ENCODE results near the gene TMEM229B.

Gene TMEM229B

DNA sequence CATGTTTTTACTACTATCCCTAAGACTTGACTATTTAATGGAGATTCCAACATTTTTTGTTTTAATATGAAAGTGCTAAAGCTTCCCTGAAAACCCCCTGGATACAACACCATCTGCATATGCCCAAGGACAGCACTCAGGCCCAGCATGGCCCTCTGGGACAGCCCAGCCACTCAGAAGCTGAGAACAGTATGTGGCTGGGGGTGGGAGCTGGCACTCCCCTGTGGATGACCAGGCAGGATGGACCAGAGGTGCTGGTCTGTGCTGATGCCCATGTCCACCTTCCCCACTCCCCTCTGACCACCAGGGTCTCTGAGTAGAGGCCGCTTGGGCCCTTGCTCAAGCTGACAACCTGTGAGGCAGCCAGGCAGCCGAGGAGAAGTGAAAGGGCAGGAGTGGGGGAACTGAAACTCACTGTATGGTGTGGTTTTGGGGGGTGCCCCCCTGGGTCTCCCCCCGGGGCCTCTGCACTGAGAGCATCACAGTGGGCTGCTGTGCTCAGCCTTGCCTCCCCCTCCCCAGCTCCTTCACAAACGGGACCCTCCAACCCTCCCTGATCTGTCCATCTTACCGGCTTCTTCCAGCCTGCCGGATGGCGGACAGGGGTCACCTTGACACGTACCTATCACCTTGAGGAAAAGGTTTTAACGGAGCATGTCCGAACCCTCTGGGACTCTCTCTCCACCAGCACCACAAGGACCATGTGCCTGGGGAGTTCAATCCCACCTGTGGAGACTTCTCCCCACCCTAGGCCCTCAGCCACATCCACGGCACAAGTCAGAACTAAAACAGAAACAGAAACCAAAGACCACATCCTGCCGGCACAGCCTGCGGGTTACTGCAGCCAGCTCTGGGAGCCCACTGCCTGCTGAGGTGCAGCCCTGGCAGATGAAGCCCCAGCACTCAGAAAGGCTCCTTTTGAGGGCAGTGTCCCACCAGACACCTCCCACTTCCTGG is at the start of gene TMEM229B:
Gene TMEM229B (minus strand): TSS at position 785 of the 957 bp plus-strand sequence. CDS start 14,798 bp downstream, outside the sequence.
- DNase-seq = no peak

DNA sequence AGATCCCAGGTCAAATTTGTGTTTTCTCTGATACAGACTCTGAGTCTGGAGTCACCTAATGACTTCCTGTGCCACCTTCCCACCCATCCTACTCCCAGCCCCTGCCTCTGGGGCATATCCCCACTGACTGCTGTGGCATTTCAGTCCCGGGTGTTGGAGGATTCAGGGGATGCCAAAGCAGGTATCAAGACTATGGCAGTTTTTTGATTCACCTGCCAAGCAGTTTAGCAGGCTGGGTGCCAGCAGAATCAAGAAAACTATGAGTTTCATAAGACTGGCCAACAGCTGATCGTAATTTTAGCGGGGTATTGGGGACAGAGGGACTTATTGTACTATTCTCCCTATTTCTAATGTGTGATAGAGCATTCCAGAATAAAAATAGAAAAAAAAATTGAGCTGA is 49.2 kb upstream of the TMEM229B start:
- no peak for DNase-seq

DNA sequence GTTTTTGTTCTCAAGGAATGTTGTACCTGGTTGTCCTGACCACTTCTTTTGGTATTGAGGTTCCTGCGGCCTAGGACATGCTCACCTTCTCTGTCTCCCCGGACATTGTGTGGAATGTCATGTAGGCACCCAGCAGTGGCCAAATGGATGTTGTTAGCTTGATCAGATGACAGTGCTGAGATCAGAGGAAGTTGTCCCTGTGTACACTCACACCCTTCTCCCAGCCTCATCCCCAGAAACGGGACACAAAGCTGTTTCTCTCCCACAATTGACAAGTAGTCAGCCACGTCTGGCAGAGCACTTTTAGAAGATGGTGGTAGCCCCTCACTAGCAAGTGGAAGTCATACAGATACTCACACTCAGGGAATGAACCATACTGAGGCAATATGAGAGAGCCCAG is 47.6 kb upstream of the TMEM229B start:
- no peak for DNase-seq

DNA sequence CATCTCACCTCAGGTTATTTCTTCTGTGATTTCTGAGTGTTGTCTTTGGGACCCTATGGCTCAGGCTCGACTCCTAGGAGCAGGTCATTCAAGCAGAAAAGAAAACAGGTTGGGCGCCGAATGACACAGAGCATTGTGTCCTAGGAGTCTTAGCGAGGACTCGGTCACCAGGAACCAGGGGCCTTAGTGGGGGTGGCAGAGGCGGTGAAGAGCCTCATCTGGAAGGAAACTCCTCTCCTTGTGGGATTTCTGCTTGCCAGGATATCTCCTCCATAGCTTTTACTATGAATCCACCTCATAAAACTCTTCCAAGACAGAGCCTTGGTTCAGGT is 45.2 kb upstream of the TMEM229B start:
- DNase-seq = peak; percentile 51 to 70

DNA sequence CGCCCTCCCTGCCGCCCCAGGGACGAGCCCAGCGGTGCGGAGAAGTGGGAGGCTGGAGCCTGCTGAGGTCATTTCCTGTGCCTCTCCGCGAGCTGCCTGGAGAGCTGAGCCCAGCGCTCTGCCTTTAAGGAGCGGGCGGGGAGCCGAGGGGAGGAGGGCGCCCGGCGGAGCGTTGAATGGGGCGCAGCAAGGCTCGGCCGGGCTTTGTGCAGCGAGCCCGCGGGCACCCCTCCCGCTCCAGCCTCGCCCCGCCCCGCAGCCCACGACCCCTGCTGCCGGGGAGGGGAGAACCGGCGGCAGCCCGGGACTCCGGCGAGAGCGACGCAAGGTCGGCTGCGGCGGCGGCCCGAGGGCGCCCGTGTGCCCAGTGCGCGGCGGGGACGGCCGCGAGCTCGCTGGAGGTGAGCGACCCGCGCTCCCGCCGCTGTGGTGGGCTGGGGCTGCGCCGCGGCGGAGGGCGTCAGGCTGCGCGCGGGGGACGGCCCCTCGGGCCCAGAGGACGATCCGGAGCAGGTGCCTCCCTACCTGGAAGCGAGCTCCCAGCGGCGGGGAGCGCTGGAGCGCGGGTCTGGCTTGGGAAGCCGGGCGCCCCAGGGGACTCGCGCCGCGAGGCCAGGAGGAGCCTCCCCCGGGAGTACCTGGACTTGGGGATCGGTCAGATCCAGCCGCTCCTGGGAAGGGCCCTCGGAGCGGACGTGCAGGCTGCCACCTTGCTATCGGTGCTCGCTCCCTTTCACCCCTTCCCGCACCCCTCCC is 44.7 kb upstream of the TMEM229B start, which contains the start of gene PLEKHH1:
Gene PLEKHH1 (plus strand): TSS at position 293 of the 756 bp plus-strand sequence. CDS start 8,578 bp downstream, outside the sequence.
- peak; percentile 52 to 87 for DNase-seq

DNA sequence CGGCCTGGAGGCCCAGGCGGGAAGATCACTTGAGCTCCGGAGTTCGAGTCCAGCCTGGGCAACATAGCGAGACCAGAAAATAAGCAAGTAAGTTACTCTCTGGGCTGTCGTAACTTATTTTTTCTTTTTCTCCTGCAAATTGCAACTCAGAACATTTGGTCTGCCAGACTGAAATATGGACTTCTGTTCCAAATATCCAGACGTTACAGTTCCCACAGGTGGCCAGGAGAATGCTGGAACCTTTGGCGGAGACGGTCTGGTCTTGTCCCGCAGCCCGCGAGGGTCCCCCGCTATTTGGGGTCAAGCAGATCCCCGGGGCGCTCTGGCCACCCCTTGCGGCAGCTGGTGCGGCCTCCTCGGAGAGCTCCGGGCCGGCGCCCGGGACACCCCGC is 44.1 kb upstream of the TMEM229B start:
- DNase-seq = no peak

DNA sequence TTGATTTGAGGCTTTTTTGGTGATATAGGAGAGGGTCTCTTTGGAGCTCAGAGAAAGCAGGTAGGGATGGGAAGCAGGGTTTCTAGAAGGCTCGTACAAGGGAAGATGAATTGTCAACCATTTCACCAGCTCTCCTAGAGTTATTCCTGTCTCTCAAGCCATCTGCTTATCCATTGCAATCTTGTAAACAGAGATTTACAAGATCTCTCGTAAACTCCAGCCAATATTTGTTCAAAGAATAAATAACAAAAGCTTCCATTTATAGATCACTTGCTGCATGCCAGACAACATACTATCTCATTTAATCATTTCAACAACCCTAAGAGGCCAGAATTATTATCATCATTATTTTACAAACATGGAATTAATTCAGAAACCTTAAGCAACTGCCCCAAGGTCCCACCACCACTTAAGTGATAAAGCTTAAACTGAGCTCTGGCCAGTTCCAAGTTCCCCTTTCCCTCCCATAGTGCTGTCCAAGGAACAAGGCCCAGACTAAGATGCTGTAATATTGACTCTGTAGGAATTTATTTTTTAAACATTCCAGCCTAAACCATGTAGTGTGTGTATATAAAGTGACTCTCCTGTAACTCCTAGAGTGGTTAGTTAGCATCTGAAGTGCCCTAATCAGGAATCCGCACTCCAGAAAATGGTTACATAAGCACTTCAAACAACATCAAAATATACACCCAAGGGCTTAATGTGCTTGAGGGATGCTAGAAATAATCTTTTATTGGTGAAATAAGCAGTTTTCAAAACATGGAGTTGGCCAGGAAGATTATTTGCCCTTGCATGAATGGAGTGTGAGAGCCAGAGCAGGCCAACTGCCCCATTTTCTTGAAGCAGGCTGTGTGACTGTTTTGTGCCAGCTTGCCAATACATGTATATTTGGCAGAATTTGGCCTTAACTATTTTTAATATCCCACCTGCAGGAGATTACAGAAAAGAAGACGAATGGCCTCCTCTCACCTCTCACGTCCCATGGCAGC is 41.7 kb upstream of the TMEM229B start:
- DNase-seq = no peak

DNA sequence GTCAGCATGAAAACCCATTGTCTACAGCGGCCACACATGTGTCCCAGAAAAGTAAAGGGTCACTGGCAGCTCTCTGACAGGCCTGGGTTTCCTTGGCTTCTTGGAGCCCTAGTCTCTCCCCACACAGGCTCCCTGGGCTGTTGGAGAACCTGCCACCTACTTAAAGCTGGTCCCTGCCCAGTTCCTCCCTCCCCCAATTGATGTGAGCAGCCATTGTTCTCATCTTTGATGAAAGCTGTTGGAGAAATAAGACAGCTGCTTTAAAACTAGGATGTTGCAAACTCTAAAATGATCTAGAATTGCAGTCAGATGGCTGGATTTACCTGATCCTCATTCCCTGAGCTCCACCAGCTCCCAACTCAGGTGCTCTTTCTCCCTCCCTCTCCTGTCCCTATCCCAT is 39.8 kb upstream of the TMEM229B start:
- DNase-seq = no peak

DNA sequence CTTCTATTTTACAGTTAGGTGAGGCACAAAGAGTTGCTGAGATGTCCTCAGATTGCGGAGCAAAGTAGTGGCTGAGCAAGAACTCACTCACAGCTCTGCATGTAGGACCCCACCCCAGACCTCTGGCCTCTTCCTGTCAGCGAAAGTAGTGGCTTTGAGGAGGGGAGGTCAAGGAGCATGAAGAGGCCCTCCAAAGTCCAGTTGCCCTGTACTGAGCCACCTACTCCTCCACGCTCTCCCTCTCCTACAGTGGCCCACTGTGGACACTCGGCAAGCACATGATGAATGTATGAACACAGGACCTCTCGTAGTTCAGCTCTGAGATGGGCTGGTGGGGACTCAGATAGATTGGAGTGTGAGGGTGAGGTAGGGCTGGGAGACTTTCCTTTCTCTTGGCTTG is 39.2 kb upstream of the TMEM229B start:
- no peak for DNase-seq

DNA sequence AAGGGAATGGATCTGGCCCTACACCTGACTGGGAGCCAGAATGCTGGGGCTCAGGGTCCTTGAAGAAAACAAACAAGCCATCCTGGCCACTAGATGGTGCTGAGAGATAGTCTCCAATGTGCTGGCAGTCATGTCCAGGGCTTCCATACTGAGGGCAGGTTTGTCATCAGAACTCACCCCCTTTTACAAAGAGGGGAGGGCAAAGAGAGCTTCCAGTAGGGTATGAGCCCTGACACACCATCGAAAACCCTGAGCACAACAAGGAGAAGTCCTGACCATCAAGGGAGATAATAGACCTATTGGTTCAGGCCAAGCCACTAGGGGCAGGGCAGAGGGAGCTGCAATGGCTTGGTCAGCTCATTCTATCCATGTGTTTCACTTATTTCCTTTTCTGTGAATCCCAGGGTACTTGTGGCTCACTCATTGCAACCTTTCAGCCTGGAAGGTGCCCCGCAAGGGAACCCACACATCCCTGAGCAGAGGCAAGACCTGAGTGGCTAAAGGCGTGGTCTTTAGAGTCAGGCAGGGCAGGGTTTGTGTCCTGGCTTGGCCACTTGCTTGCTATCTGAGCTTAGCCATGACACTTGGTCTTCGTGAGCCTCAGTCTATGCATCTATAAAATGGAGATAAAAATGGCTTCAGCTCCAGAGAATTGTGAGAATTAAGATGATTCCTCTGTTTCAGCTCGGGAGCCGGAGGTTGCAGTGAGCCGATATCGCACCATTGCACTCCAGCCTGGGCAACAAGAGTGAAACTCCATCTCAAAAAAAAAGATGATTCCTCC is 38.3 kb upstream of the TMEM229B start:
- DNase-seq = peak; percentile 43 to 74

DNA sequence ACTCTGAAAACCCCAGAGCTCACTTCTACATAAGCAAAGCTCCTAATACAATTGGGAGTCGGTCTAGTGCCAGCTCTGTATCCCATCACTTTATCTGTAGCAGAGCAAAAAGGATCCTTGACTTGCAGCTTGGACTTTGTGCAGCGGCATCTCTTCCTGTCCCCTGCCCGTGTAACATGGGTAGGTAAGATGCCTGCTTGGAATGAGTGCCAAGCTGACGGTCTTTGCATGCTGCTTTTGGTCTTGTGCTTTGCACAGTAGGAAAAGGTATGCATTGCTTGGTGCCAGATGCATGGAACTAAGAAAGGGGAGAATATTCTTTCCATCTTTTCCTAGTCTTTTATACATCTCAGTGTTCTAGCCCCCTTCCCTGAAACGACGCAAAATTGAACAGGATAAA is 37.7 kb upstream of the TMEM229B start:
- no peak for DNase-seq

DNA sequence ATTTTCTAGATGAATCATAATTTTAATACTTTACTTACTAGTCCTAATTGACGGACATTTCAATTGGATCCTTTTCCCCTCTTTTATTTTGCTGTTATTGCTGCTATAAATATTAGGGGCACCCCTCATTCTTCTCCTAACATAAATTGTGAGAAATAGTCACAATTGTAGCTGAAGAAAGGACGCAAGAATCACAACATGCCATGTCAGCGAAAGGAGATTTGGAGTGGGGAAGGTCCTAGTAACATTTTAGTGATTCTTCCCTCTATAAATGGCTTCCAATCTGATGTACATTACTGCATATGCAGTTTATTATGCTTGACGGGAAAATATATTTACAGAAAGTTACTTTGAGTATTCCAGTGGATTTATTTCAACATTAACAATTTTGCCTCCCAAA is 36.9 kb upstream of the TMEM229B start:
- DNase-seq = no peak

DNA sequence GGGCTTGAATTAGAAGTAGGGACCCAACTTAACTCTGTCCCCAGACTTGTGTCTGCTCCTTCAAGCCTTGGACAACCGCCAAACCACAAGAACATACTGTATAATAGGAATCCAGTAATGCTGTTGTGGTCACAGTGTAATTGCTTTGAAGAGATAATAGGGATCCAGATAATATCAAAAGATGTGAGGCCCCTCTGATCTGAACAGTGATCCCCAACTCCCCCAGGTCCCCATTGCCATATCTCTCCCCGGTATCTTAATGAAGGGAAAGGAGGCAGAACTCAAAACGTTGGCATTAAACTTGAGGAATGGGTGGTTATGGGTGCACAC is 36.1 kb upstream of the TMEM229B start:
- no peak for DNase-seq

DNA sequence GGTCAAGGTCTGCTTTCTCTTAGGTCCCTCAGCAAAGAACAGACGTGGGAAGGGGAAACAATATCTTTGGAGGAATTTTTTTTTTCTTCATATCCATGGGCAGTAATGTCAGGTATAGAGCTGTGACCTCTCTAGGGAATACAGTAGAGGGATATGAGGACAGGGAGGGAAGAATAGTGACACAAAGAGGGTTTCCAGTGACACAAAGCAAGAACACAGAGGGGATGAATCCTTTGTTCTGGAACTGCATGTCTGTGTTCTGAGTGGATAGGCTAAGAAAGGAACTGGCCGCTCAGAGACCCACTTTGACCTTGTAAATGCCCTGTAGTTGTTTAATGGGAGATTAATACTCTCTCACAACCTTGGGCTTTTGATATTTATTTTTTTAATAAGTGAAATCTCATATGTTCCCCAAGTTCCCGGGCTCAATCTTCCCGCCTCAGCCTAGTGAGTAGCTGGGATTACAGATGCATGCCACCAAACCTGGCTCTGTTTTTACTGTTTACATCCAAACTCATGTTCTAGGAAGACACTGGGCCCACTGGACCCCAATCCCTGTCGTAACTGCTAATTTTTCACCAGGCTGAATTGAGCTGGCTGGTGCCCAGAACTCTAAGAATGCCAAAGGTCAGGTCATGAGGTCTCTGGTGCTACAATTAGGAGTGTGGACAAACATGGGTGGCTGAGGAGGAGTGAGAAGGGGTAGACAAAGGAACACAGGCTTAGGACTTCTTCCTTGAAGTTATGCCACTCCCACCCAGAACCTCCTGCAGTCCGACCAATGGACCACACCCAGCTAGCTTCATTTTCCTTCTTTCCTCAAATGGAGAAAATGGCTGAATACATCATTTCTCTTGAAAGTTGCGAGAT is 35.5 kb upstream of the TMEM229B start:
- no peak for DNase-seq

DNA sequence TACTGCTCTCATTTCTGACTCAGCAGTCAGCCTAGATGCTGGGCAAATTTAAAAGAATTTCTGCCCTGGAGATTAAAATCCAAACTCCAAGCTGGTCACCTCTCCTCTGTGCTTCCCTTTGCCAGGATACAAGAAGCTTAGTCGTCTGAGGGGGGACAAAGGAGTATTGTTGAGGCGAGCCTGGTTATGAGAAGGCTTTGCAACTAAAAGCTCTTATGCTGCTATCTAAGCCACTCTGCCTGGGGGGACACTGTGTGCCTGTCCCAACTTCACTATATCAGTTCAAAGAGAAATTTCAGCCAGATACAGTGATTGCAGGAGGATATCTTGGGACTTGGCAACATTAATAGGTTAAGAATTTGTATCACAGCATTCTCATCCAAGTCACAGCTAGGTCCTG is 33.7 kb upstream of the TMEM229B start:
- DNase-seq = no peak

DNA sequence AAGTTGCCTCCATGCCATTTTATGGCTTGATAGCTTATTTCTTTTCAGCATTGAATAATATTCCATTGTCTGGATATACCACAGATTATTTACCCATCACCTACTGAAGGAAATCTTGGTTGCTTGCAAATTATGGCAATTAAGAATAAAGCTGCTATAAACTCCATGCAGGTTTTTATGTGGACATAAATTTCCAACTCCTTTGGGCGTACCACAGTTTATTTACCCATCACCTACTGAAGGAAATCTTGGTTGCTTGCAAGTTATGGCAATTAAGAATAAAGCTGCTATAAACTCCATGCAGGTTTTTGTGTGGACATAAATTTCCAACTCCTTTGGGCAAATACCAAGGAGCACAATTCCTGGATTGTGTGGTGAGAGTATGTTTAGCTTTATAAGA is 32.0 kb upstream of the TMEM229B start:
- DNase-seq = no peak

DNA sequence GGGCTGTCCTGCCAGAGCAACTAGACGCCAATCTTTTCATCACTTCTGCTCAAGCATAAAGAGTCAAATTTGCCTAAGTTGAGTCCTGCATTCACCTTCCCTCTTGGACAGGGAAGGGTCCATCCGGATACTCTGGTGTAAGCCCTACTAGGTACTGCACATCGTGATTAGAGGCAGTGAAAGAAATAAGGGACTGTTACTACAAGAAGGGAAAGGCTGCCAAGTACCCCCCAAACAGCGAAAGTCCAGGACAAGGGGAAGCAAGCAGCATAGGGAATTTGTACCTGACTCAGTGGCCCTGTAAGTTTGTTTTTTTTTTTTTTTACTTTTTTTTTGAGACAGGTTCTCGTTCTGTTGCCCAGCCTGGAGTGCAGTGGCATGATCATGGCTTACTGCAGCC is 30.9 kb upstream of the TMEM229B start:
- no peak for DNase-seq

DNA sequence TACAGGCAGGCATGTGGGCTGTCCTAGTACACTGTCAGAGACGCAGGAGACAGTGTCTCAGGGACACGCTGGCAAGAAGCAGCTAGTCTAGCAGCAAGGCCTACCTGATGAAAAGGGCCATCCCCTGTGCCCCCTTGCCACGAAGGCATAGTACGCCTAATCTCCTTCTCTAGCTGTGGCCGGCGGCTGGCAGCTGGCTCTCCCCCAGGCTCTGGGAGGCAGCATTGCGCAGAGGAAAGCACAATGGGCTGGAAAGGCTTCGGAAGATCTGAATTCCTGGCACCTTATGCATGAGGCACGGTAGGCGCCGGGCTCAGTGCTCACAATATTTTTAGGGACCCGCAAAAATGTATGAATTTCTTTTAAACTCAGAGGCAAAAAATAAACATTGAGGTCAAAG is 28.6 kb upstream of the TMEM229B start:
- DNase-seq = no peak

DNA sequence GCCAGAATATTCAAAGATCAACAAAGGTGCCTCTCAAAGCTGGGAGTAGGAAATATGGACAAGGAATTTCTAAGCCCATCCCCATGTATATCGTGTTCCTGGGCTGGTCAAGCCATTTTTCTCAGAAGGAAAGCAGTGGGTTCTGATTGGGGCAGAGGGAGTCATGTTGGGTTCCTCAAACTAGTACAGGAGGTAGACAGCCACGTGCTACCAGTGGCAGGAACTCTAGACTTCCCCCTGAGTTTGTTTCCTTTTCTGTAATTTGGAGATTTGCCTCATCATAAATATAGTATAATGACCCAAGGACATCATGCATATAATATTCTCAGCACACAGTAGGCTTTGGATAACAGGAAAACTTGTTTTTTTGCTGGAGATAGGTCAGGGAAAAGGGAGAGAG is 28.2 kb upstream of the TMEM229B start:
- DNase-seq = no peak

DNA sequence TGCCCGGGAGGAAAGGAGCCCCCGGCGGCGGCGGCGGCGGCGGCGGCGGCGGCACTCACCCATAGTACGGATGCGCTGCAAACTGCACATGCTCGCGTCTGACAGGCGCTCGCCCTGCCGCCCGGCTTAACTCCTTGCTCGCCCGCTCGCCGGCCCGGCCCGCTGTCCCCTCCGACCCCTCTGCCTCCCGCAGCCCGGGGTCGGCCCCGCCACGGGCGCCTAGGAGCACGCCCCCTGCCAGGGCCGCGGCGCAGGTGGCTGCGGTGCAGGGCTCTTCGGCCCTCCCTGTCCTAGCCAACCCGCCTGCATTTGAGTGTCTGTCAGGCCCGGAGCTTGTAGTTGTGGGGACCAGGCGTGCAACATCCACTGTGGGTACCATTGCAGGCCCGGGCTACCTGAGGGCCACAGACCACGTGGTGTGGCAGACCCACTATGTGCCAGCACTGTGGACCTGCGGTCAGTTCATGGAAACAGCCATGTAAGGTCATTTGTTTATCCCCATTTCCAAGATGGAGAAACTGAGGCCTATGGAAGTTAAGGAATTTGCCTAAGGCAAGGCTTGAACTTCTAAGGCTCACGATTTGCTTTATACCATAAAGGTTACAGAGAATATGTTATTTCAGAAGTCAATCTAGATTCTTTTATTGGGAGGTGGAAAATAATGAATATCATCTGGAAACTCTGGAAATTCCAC is 27.0 kb upstream of the TMEM229B start:
- DNase-seq = peak in 1 of 2 experiments; percentile 67
